GM12874 (cell line): ENCODE results near the gene CCDC102B.

Experiments
- CTCF ChIP-seq: IDR thresholded peaks from 2 replicates; pipeline ENCODE4 v1.5.1; 2011; ENCODE audit warnings: low read depth, mild to moderate bottlenecking, control low read depth, low read length, moderate library complexity; ENCODE audit not compliant: insufficient read depth

The CCDC102B gene

DNA sequence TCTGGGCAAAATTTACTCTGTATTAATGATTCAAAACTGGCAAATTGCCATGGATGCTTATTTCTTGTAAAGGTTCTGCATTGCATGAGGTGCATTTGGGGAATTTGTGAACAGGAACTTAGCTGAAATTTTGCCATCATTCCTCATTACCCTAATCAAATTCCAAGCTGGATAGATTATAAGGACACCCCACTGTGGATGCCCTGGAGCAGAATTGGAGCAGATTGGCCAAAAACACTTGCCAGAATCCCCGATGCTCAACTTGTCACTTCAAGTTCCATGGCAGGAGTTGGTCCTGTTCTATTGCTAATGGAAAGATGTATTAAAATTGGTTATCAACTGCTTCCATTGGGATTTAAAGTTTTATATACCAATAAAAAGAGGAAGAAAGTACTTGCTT lies 237.9 kb downstream of the CCDC102B start:
- no peak for TF ChIP-seq CTCF

DNA sequence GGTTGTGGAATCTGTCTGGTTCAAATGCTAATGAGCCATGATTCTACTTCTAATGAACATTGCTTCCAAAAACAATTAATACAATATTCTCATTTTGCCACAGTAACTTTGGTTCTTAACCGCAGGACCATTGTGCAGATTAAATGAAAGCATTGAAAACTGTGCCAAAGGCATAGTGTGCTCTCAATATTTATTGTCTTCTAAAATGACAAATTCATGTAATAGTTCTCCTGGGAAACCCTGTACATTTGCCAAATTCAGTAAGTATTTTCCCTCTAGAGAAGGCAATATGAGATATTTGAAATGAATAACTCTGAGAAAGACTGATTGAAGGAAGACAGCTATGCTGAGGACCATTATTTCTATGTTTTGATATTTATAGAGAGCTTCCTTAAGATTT lies 246.3 kb downstream of the CCDC102B start:
- TF ChIP-seq CTCF, result no peak

- TF ChIP-seq CTCF, result no peak
These were observed 266.2 kb downstream of the CCDC102B start for GRCh38 chr18:69064063-69064462.

DNA sequence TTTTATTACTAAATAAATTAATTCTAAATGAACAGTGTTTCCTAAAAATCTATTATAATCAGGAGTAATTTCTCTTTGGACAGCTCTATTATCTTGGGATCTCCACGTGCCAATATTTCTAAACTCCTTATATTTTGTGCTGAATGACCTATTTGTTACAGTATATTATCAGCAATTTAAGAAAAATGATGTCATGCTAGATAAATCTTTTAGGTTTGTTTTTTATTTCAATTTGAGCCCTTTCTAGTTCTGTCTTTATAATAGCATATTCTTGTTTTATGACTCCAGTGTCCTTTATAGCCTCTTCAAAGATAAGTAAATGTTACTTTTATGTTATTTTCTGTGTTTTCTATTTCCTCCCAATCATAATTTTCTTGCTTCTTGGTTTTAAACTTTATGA lies 269.2 kb downstream of the CCDC102B start:
- no peak for TF ChIP-seq CTCF

DNA sequence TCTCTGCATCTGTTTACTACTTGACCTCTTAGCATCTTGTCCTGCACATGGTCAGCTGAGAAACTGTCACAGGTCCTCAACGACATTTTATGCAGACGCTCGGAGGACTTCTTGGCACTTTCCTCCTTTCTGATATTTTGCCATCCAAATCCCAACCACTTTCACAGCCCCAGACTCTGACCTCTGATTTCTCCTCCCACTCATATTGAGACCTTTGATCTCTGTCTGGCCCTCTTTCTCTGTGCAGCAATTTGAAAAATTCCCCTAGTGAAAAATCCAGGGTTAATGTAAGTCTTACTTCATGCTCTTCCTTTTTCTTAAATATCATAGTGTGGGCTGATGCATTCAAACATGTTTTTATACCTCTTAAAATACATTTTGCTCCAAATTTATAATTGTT lies 273.8 kb downstream of the CCDC102B start:
- no peak for TF ChIP-seq CTCF

GRCh38 chr18:69081846-69082245 lies 284.0 kb downstream of the CCDC102B start:
- no peak for TF ChIP-seq CTCF

GRCh38 chr18:69082499-69082898 lies 284.6 kb downstream of the CCDC102B start:
- no peak for TF ChIP-seq CTCF

DNA sequence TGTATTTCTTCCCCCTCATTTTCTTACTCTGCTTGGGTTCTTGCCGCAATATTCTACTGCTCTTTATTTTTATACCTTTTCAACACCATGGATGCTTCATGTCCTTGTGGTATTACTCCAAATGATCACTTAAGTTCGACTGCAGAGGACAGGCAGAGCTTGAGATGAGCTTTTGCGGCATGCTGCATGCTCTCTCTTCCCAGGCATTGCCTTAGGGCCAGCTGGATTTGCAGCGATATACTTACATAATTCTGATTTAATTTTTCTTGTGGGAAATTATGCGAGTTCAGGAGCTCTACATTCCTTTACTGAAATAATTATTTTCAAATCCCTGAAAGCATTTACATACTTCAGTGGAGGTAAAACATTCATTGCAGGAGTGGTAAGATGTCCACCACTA lies 288.1 kb downstream of the CCDC102B start:
- TF ChIP-seq CTCF, result no peak
